Measurements from ENCODE around the gene EXOC4.

GRCh38 chr7:133530682-133531081, 277.8 kb downstream of the EXOC4 start:
- TF ChIP-seq MYNN (tag by site-specific recombination; IDR thresholded peaks at IDR 0.05; ENCODE audit: borderline replicate concordance) (no peak), CTCF (tag by site-specific recombination; IDR thresholded peaks at IDR 0.05) (no peak), ZNF518A (tag by site-specific recombination; conservative IDR thresholded peaks at IDR 0.05; ENCODE audit: low read depth) (no peak)
